HepG2 (cell line): ENCODE data around the gene SRP14. TPM values are rescaled to one million over a fixed set of nuclear protein-coding genes. Genes with fewer than 3 reads are reported as not detected.

Experiments
- CCAR2 ChIP-seq: fragments of 200-400 bp; formaldehyde crosslinking; optimal IDR thresholded peaks from 2 replicates; pipeline ENCODE3; 2018; ENCODE audit warnings: low read depth, mild to moderate bottlenecking, low read length, moderate library complexity
- CHD2 ChIP-seq: IDR thresholded peaks from 2 replicates; pipeline ENCODE4 v1.6.1; 2011; ENCODE audit warnings: low read depth, low read length, improper control_type of control experiment
- FOXO1 ChIP-seq: sonication (generic); formaldehyde crosslinking; IDR thresholded peaks from 2 replicates; pipeline ENCODE4 v1.4.0; 2020; ENCODE audit warnings: missing genetic modification reagents
- GATAD1 ChIP-seq: IDR thresholded peaks from 2 replicates; pipeline ENCODE4 v1.6.1; 2016; ENCODE audit warnings: missing genetic modification reagents, missing compliant biosample characterization
- HNF1B ChIP-seq: sonication (generic); formaldehyde crosslinking; IDR thresholded peaks from 2 replicates; pipeline ENCODE4 v1.5.1; 2020; ENCODE audit warnings: mild to moderate bottlenecking, moderate library complexity, missing genetic modification reagents
- TCF7L2 ChIP-seq: IDR thresholded peaks from 2 replicates; pipeline ENCODE4 v1.6.1; 2011; ENCODE audit warnings: mild to moderate bottlenecking, low read depth, low read length, moderate library complexity
- ZNF317 ChIP-seq: sonication (generic); formaldehyde crosslinking; IDR thresholded peaks from 2 replicates; pipeline ENCODE4 v1.5.0; 2020; ENCODE audit warnings: mild to moderate bottlenecking, missing genetic modification reagents
- ZNF350 ChIP-seq: sonication (generic); formaldehyde crosslinking; IDR thresholded peaks from 2 replicates; pipeline ENCODE4 v1.4.0; 2020; ENCODE audit warnings: mild to moderate bottlenecking, low read depth, missing genetic modification reagents, borderline replicate concordance
- ZNF674 ChIP-seq: sonication (generic); formaldehyde crosslinking; IDR thresholded peaks from 2 replicates; pipeline ENCODE4 v1.5.0; 2020; ENCODE audit warnings: low read depth, mild to moderate bottlenecking, missing genetic modification reagents
- ZNF709 ChIP-seq: sonication (generic); formaldehyde crosslinking; IDR thresholded peaks from 2 replicates; pipeline ENCODE4 v1.5.0; 2020; ENCODE audit warnings: mild to moderate bottlenecking, missing genetic modification reagents
- ZNF816 ChIP-seq: sonication (generic); formaldehyde crosslinking; IDR thresholded peaks from 2 replicates; pipeline ENCODE4 v1.8.0; 2022; ENCODE audit warnings: missing genetic modification reagents, mild to moderate bottlenecking, borderline replicate concordance
- ZSCAN5A ChIP-seq: sonication (generic); formaldehyde crosslinking; IDR thresholded peaks from 2 replicates; pipeline ENCODE4 v1.8.0; 2022; ENCODE audit warnings: mild to moderate bottlenecking, missing genetic modification reagents, borderline replicate concordance
- polyA plus RNA-seq, 8 experiments: library from polyadenylated mRNA; depleted of rRNA in 3 of 8; stranded (reverse) in 7 of 8; unstranded in 1 of 8; fragments of >200 nt; fragmentation: Illumina TruSeq in 4 of 8; extraction: Trizol in 4 of 8; gene quantifications; 2 replicates each; pipeline versions ENCODE4 v1.2.1 to v1.2.3, GENCODE V29; 2011 to 2016; ENCODE audit warnings: low read depth in 4 of 8, missing spikeins in 1 of 8, mixed read lengths in 1 of 8; ENCODE audit not compliant: insufficient read depth in 1 of 8
- total RNA-seq, 5 experiments: library from RNA; depleted of rRNA; stranded (reverse); fragments of >200 nt; fragmentation: Illumina TruSeq; extraction: Trizol; gene quantifications; 2 replicates each; pipeline ENCODE4 v1.2.3, GENCODE V29; 2016; ENCODE audit warnings: low read depth in 1 of 5
- TF ChIP-seq, protein P1 (sequence below): IDR thresholded peaks from 2 replicates; pipeline ENCODE4 v1.6.1; 2016; ENCODE audit warnings: mild to moderate bottlenecking
- TF ChIP-seq, protein P2 (sequence below): sonication (generic); formaldehyde crosslinking; IDR thresholded peaks from 2 replicates; pipeline ENCODE4 v1.5.1; 2020; ENCODE audit warnings: missing genetic modification reagents, mild to moderate bottlenecking, borderline replicate concordance
- TF ChIP-seq, protein P3 (sequence below): sonication (generic); formaldehyde crosslinking; IDR thresholded peaks from 2 replicates; pipeline ENCODE4 v1.4.0; 2020; ENCODE audit warnings: missing genetic modification reagents
- TF ChIP-seq, protein P4 (sequence below): sonication (generic); formaldehyde crosslinking; IDR thresholded peaks from 2 replicates; pipeline ENCODE4 v1.8.0; 2022; ENCODE audit warnings: missing genetic modification reagents, mild to moderate bottlenecking, borderline replicate concordance

Gene SRP14
- total and polyA plus RNA-seq, 2 of the 13 experiments (the other 11 are each of a cell fraction or from before 2014, with no cell fraction given), result 208 to 356 TPM

DNA sequence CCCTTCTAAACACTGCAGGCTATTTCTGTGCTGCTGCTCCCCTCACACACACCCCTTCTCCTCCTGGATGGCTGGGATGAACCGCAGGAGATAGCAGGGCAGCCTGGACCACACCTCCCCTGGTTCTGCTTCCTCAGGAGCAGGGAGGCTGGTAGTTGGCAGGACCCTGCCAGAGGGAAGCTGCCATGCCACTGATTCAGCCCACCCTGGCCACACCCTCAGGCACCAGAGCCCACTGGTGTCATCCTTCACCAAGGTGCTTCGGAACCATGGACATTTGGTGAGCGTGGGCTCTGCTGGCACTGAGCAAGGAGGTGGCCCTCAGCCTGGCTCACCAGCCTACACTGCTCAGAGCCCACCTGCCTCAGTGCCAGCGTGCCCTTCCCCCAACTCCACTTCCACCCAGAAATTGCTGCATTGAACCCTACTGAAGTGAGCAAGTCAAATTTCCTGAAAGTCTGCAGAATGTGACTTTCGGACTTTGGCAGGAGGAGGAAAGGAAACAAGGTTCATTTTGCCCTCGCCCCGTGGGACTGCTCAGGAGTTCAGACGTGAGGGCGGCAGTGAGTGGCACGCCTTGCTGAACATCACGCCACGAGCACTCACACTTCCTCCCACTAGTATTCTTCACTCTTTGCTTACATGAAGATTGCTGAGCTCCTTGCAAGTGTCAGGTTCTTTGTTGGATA, 43.4 kb upstream of the SRP14 start (continued):
- no peak for TF ChIP-seq HNF1B (CRISPR knock-in tag)
- no peak for TF ChIP-seq ZNF350 (CRISPR knock-in tag)
- TF ChIP-seq, protein P1, sequence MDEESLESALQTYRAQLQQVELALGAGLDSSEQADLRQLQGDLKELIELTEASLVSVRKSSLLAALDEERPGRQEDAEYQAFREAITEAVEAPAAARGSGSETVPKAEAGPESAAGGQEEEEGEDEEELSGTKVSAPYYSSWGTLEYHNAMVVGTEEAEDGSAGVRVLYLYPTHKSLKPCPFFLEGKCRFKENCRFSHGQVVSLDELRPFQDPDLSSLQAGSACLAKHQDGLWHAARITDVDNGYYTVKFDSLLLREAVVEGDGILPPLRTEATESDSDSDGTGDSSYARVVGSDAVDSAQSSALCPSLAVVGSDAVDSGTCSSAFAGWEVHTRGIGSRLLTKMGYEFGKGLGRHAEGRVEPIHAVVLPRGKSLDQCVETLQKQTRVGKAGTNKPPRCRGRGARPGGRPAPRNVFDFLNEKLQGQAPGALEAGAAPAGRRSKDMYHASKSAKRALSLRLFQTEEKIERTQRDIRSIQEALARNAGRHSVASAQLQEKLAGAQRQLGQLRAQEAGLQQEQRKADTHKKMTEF, result no peak
- no peak for TF ChIP-seq ZNF674 (CRISPR knock-in tag)
- no peak for TF ChIP-seq GATAD1
- TF ChIP-seq TCF7L2, result no peak
- no peak for TF ChIP-seq CHD2
- TF ChIP-seq, protein P2, sequence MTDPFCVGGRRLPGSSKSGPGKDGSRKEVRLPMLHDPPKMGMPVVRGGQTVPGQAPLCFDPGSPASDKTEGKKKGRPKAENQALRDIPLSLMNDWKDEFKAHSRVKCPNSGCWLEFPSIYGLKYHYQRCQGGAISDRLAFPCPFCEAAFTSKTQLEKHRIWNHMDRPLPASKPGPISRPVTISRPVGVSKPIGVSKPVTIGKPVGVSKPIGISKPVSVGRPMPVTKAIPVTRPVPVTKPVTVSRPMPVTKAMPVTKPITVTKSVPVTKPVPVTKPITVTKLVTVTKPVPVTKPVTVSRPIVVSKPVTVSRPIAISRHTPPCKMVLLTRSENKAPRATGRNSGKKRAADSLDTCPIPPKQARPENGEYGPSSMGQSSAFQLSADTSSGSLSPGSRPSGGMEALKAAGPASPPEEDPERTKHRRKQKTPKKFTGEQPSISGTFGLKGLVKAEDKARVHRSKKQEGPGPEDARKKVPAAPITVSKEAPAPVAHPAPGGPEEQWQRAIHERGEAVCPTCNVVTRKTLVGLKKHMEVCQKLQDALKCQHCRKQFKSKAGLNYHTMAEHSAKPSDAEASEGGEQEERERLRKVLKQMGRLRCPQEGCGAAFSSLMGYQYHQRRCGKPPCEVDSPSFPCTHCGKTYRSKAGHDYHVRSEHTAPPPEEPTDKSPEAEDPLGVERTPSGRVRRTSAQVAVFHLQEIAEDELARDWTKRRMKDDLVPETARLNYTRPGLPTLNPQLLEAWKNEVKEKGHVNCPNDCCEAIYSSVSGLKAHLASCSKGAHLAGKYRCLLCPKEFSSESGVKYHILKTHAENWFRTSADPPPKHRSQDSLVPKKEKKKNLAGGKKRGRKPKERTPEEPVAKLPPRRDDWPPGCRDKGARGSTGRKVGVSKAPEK (CRISPR knock-in tag), result no peak
- no peak for TF ChIP-seq ZNF816 (CRISPR knock-in tag)
- TF ChIP-seq, protein P3, sequence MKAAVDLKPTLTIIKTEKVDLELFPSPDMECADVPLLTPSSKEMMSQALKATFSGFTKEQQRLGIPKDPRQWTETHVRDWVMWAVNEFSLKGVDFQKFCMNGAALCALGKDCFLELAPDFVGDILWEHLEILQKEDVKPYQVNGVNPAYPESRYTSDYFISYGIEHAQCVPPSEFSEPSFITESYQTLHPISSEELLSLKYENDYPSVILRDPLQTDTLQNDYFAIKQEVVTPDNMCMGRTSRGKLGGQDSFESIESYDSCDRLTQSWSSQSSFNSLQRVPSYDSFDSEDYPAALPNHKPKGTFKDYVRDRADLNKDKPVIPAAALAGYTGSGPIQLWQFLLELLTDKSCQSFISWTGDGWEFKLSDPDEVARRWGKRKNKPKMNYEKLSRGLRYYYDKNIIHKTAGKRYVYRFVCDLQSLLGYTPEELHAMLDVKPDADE (CRISPR knock-in tag), result no peak
- TF ChIP-seq CCAR2, result no peak
- no peak for TF ChIP-seq FOXO1 (CRISPR knock-in tag)
- TF ChIP-seq, protein P4, sequence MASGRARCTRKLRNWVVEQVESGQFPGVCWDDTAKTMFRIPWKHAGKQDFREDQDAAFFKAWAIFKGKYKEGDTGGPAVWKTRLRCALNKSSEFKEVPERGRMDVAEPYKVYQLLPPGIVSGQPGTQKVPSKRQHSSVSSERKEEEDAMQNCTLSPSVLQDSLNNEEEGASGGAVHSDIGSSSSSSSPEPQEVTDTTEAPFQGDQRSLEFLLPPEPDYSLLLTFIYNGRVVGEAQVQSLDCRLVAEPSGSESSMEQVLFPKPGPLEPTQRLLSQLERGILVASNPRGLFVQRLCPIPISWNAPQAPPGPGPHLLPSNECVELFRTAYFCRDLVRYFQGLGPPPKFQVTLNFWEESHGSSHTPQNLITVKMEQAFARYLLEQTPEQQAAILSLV (CRISPR knock-in tag), result no peak
- peak; percentile 50; the same call in 1 of the 2 replicates for TF ChIP-seq ZNF709
- no peak for TF ChIP-seq ZSCAN5A (CRISPR knock-in tag)
- no peak for TF ChIP-seq ZNF317 (CRISPR knock-in tag)
